Measurements from ENCODE around the gene SLC8A1.

Gene SLC8A1

DNA sequence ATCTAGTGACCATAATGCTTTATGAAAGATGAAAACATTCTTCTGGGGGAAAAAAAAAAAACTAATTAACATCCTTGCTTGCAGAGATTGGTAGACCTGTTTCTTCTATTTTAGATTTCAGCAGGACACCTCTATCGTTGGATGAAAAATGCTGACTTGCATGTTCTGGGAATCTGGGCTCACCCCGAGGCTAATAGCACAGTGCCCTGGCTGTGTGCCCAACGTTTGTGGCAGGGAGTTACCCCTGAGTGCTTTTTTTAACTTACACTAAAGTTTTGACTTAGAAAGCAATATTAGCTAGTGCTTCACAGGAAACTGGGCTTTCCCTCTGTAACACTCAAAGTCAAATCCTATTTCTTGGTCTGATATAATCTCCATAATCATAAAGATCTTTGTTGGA, 233.2 kb downstream of the SLC8A1 start:
- no peak overlapping the region for H3K4me3 ChIP-seq
- H3K27ac ChIP-seq, result no peak overlapping the region
- no peak for DNase-seq (ENCODE audit: low spot score)
- TF ChIP-seq, protein P1, sequence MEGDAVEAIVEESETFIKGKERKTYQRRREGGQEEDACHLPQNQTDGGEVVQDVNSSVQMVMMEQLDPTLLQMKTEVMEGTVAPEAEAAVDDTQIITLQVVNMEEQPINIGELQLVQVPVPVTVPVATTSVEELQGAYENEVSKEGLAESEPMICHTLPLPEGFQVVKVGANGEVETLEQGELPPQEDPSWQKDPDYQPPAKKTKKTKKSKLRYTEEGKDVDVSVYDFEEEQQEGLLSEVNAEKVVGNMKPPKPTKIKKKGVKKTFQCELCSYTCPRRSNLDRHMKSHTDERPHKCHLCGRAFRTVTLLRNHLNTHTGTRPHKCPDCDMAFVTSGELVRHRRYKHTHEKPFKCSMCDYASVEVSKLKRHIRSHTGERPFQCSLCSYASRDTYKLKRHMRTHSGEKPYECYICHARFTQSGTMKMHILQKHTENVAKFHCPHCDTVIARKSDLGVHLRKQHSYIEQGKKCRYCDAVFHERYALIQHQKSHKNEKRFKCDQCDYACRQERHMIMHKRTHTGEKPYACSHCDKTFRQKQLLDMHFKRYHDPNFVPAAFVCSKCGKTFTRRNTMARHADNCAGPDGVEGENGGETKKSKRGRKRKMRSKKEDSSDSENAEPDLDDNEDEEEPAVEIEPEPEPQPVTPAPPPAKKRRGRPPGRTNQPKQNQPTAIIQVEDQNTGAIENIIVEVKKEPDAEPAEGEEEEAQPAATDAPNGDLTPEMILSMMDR (IDR thresholded peaks at IDR 0.05), result no peak

DNA sequence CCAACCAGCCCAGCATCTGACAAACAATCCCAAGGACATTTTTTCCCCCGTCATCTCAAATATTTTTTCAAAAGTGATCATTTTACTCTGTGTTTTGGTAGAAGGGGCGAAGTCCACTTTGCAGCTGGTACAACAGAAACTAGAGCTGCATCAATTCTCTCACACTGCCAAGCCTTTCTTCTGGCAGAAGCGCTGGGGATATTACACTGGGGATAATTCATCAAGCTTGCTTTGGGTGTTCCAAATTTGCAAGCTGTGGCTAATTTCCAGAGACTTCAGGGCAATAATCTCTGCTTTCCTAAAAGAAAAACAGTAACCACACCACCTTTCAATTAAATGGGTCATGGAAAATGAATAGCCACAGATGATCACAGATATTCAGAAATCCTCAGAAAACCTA, 238.3 kb downstream of the SLC8A1 start:
- Histone ChIP-seq H3K4me3 (no peak overlapping the region), H3K27ac (no peak overlapping the region)
- TF ChIP-seq, protein P1 (IDR thresholded peaks at IDR 0.05), result no peak
- no peak for DNase-seq (ENCODE audit: low spot score)

DNA sequence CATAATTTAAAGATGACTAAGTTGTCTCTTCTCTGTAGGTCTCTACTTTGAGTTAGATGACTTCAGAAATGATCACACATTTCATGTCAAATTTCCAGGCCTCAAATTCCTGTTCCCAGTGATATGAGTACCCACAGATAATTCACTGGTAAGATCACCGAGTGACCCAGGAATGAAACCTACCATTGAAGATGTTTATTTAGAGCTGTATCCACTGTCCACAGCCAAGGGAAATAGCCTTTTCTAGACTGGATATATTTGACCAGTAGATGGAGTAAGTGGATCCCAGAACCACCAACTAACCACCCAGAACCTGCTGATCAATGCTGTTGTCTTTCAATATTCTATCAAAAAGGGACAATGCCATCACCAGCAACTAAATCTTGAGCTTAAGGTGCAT, 238.8 kb downstream of the SLC8A1 start:
- Histone ChIP-seq H3K27ac (no peak overlapping the region), H3K4me3 (no peak overlapping the region)
- DNase-seq (ENCODE audit: low spot score), result no peak
- TF ChIP-seq, protein P1 (IDR thresholded peaks at IDR 0.05), result peak; percentile 19

DNA sequence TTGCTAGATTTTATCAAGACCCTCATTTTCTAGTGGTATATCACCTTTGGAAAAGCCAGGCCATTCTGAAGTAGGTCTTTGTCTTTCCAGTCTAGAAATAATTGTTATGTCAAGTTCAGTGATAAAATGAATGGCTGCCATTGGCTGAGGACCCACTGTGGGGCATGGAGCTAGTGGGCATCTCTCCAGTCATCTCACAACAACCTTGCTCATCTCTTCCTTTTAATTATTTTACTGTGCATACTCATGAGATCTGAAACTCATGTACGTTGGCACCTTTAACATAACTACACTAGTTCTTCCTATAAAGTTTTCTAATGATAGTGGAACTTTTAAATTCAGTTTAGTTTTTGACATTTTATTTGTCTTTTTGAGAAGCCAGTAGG, 240.9 kb downstream of the SLC8A1 start:
- TF ChIP-seq, protein P1 (IDR thresholded peaks at IDR 0.05), result no peak
- Histone ChIP-seq H3K4me3 (no peak overlapping the region), H3K27ac (no peak overlapping the region)
- no peak for DNase-seq (ENCODE audit: low spot score)

DNA sequence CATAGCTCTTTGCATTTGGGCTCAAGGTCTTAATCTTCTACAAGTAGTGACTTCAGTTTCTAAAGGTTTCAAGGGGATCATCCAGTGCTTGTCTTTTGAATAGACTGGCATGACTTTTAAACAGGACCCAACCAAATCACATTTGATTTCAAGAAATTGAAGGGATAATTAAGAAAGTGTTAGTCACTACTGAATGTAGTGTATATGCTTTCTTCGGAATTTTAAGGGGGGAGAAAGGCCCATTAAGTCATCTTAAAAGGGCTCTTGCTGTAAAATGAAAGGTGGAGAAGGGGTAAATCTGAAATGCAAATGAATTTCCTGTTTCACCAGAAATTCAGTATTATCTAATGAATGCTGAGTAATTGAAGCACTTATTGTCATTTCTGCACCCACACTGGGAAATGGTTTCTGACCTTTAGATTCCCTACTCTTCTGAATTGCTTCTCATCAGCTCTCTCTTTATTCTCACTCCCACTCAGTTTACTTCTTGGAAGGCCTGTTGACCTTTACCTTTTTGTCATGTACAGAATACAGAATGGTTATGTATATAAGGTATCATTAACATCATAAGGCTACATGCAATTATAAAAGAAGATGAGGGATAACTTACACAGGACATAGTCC, 241.4 kb downstream of the SLC8A1 start:
- TF ChIP-seq, protein P1 (IDR thresholded peaks at IDR 0.05), result no peak

DNA sequence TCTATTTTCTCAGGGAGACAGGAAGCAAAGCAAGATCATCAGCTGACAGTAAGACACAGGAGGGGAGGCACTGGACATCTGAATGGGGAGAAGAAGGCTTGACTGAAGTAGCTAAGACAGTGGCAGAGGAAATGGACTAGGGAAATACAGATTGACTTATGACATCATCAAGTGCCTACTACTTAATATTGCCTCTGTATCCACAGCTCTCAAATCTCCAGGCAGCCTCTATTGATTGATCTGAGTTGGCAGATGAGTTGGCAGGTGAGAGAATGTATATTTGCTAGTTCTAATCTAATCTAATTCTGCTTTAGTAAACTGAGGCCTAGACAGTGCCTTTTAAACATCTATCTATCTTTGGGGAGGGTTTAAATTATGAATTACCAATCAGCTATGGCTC, 242.1 kb downstream of the SLC8A1 start:
- H3K4me3 ChIP-seq, result no peak overlapping the region
- TF ChIP-seq, protein P1 (IDR thresholded peaks at IDR 0.05), result no peak
- H3K27ac ChIP-seq, result no peak overlapping the region
- no peak for DNase-seq (ENCODE audit: low spot score)

More for the DNA sequence above, 241.4 kb downstream of the SLC8A1 start:
- H3K27ac ChIP-seq, result no peak overlapping the region
- H3K4me3 ChIP-seq, result no peak overlapping the region
- DNase-seq (ENCODE audit: low spot score), result no peak

DNA sequence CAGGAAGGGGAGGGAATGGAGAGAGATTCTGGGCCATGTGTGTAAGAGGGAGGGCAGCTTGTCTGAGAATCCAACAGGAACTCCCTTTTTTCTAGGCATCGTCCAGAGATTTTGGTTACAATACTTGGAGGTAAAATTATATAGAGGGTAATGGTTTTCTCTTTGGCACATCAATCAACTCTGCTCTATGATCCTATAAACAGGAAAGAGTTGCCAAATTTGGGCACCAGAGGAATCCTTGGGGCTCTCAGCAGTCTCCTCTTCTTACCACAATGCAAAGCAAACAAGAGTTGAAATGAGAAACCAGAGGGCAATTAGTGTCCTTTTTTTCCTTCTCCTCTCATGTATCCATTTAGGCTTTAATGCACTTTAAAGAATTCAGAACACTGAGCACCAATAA, 243.4 kb downstream of the SLC8A1 start:
- Histone ChIP-seq H3K4me3 (no peak overlapping the region), H3K27ac (no peak overlapping the region)
- TF ChIP-seq, protein P1 (IDR thresholded peaks at IDR 0.05), result no peak
- no peak for DNase-seq (ENCODE audit: low spot score)

All from coronary artery (tissue), 2 donors.